Ectodermal cell (in vitro differentiated cells): ENCODE measurements around the gene KMT2E.
A peak's percentile ranks its signal among the peaks of the same experiment; 100 is the strongest.
"Not testable (repeated sequence)": the region's sequence is repeated elsewhere in the genome, so short reads cannot be mapped to it uniquely, and the experiment has no call there.

ENCODE experiments used
- H3K27ac ChIP-seq: 2 replicates; pipeline ENCODE4 v1.7.0; 2013; ENCODE audit warnings: mild to moderate bottlenecking, low read depth, low read length; ENCODE audit not compliant: insufficient read depth, poor library complexity, severe bottlenecking
- H3K27me3 ChIP-seq: 2 replicates; pipeline ENCODE4 v1.7.0; 2013; ENCODE audit warnings: mild to moderate bottlenecking, low read length; ENCODE audit not compliant: insufficient read depth, control insufficient read depth, poor library complexity, severe bottlenecking
- H3K36me3 ChIP-seq: one replicate; pipeline ENCODE4 v1.7.0; 2013; ENCODE audit warnings: low read length; ENCODE audit not compliant: control insufficient read depth, insufficient read depth
- H3K4me1 ChIP-seq: one replicate; pipeline ENCODE4 v1.7.0; 2013; ENCODE audit warnings: low read length; ENCODE audit not compliant: control insufficient read depth, insufficient read depth
- H3K4me3 ChIP-seq: 2 replicates; pipeline ENCODE4 v1.7.0; 2013; ENCODE audit warnings: low read depth, low read length, control low read depth; ENCODE audit not compliant: insufficient read depth
- H3K9me3 ChIP-seq: 2 replicates; pipeline ENCODE4 v1.7.0; 2013; ENCODE audit warnings: mild to moderate bottlenecking, low read length, moderate library complexity; ENCODE audit not compliant: control insufficient read depth
- WGBS, 2 experiments: methylation state at CpG; one replicate each; pipeline ENCODE4 v1.1.7; 2013; ENCODE audit warnings: missing lambda C conversion rate in 2 of 2; 5-methylcytosine and 5-hydroxymethylcytosine counted together

KMT2E gene

DNA sequence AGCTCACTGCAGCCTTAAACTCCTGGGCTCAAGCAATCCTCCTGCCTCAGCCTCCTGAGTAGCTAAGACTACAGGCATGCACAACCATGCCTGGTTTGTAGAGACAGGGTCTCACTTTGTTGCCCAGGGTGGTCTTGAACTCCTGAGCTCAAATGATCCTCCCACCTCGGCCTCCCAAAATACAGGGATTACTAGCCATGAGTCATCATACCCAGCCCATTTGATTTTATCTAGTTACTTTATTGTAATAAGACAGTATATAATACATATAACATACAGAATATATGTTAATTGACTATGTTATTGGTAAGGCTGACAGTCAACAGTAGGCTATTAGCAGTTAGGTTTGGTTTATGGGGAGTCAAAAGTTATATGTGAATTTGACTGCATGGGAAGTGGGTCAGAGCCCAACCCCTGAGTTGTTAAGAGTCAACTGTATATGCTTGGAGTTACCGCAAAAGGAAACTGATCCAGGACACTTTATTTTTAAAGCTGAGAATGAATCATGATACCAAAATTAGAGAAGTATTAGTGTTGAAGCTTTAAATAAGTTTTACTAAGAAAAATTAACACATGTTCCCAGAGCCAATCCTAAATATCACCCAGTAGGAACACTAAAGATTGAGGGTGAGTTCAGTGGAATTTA, 20.7 kb upstream of the KMT2E start:
- Histone ChIP-seq H3K27me3 (no peaks in the 10 kb centered on the region), H3K36me3 (no peaks in the 10 kb centered on the region), H3K27ac (no peak overlapping the region), H3K4me3 (no peak overlapping the region), H3K9me3 (no peaks in the 10 kb centered on the region), H3K4me1 (no peaks in the 10 kb centered on the region)
- WGBS, 2 experiments: 95 to 100% methylated on average over 2 of the region's 2 CpGs

DNA sequence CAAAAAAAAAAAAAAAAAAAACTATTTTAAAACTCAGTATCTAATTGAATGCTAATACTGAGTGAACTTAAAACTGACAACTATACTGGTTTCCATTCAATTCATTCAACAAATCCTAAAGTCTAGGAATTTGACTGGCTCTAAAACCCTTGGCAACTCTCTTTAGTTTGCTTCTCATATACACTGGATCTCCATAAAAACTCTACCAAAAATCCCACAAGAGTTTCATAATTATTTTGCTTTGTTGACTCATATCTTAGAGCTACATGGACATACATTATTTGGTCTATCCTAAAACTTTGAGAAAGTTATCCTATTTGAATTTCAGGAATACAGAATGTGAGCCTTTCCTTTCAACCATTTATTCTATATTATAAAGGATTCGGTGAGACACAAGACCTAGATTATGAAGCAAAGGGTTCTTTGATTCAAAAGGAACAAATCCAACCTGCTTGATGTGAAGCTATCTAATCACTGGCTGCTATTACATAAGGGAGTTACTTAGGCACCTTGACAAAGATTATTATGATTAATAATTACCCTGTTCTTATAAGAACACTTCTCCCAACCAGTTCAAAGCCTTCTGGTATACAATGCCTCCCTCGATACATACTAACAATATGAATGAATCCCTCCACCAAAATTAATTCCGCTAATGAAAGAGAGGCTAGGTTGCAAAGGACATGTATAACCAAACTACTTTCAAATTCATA, 15.8 kb upstream of the KMT2E start:
- no peaks in the 10 kb centered on the region for H3K27me3 ChIP-seq
- H3K36me3 ChIP-seq: no peaks in the 10 kb centered on the region
- no peak overlapping the region for H3K4me3 ChIP-seq
- H3K4me1 ChIP-seq: no peaks in the 10 kb centered on the region
- H3K9me3 ChIP-seq: no peaks in the 10 kb centered on the region
- H3K27ac ChIP-seq: no peak overlapping the region
- WGBS, 2 experiments: 98% methylated on average over 3 of the region's 3 CpGs

- no peak overlapping the region for H3K4me3 ChIP-seq
- no peak overlapping the region for H3K27ac ChIP-seq
- no peaks in the 10 kb centered on the region for H3K4me1 ChIP-seq
- H3K9me3 ChIP-seq: no peaks in the 10 kb centered on the region
- H3K27me3 ChIP-seq: no peaks in the 10 kb centered on the region
- WGBS, 2 experiments: 77 to 79% methylated on average over 3 to 4 of the region's 4 CpGs
- no peaks in the 10 kb centered on the region for H3K36me3 ChIP-seq
Measured at GRCh38 chr7:105000200-105000599, 13.8 kb upstream of the KMT2E start.

GRCh38 chr7:105000927-105001336, 13.1 kb upstream of the KMT2E start:
- 92 to 93% methylated on average over 18 of the region's 18 CpGs for WGBS, 2 experiments
- no peaks in the 10 kb centered on the region for H3K4me1 ChIP-seq
- no peak overlapping the region for H3K4me3 ChIP-seq
- no peaks in the 10 kb centered on the region for H3K27me3 ChIP-seq
- H3K36me3 ChIP-seq: no peaks in the 10 kb centered on the region
- no peak overlapping the region for H3K27ac ChIP-seq
- H3K9me3 ChIP-seq: no peaks in the 10 kb centered on the region

DNA sequence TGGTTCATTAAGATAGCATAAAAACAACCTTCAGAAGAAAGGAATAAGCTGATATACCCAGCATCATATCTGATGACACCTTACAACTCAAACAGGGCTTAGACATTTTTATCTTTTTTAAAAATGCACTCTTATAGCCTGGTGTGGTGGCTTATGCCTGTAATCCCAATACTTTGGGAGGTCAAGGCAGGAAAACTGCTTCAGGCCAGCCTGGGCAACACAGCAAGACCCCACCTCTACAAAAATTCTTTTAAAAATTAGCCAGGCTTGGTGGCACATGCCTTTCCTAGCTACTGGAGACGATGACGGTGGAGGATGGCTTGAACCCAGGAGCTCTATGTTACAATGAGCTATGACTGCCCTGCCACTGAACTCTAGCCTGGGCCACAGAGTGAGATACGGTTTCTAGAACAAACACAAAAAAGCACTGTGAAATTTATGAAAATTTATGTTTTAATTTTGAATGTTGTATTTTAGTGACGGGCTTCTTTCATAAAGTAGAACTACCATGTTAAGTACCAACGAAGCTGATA, 12.3 kb upstream of the KMT2E start:
- no peaks in the 10 kb centered on the region for H3K36me3 ChIP-seq
- H3K9me3 ChIP-seq: no peaks in the 10 kb centered on the region
- H3K27me3 ChIP-seq: no peaks in the 10 kb centered on the region
- 95 to 97% methylated on average over 4 to 5 of the region's 5 CpGs for WGBS, 2 experiments
- H3K4me3 ChIP-seq: no peak overlapping the region
- no peak overlapping the region for H3K27ac ChIP-seq
- no peaks in the 10 kb centered on the region for H3K4me1 ChIP-seq

DNA sequence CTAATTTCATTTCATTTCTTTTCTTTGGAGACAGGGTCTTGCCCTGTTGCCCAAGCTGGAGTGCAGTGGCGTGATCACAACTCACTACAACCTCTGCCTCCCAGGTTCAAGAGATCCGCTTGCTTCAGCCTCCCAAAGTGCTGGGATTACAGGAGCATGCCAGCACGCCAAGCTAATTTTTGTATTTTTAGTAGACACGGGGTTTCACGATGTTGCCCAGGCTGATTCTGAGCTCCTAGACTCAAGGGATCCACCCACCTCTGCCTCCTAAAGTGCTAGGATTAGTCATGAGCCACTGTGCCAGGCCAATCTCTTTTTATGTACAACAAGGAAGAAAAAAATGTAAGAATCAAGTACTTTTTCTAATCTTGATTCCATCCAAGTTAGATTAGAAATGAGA, 10.7 kb upstream of the KMT2E start:
- Histone ChIP-seq H3K9me3 (no peaks in the 10 kb centered on the region), H3K27me3 (no peaks in the 10 kb centered on the region), H3K36me3 (no peaks in the 10 kb centered on the region), H3K4me3 (no peak overlapping the region), H3K4me1 (no peaks in the 10 kb centered on the region), H3K27ac (no peak overlapping the region)
- 84 to 89% methylated on average over 5 of the region's 5 CpGs for WGBS, 2 experiments

DNA sequence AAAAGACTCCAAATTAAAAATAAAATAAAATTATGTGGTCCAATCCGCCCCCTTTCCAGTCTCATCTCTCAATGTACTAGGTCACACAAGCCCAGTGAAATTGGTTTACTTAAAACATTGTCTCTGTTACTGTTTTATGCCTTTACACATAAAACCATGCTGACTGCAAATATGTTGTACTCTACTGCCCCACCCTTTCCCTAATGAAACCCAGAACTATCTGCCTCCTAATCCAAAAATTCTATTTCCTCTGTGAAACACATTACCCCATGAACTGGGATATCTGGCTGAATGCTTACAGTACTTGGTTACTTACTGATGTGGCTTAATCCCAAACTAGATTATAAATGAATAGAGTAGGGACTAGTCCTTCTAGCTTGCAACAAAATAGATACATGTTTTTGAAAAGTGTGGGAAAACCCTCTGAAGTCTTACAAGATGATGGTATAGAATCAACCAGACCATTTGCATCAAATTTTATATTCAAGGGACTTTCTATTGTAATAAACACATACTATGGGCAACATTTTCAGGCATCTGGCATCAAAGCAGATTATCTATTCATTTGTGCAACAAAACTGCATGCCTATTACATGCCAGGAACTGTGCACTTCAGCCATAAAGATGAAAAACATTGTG, 10.0 kb upstream of the KMT2E start:
- Histone ChIP-seq H3K36me3 (no peaks in the 10 kb centered on the region), H3K27ac (peak overlapping the region; percentile 9)
- 100% methylated on average over 1 of the region's 1 CpG for WGBS, 2 experiments

DNA sequence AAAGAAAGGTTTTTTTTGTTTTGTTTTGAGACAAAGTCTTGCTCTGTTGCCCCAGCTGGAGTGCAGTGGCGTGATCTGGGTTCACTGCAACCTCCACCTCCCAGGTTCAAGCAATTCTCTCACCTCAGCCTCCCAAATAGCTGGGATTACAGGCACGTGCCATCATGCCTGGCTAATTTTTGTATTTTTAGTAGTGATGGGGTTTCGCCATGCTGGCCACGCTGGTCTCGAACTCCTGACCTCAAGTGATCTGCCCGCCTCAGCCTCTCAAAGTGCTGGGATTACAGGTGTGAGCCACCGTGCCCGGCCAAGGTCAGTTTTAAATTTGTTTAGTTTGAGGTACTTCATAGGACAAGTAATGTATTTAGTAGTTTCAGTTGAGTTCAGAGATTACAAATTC, 9.0 kb upstream of the KMT2E start:
- not testable (repeated sequence) for H3K36me3 ChIP-seq, H3K9me3 ChIP-seq, H3K27me3 ChIP-seq, H3K4me3 ChIP-seq, H3K4me1 ChIP-seq, H3K27ac ChIP-seq
- 88 to 89% methylated on average over 8 of the region's 8 CpGs for WGBS, 2 experiments

More for the DNA sequence above, 10.0 kb upstream of the KMT2E start:
- Histone ChIP-seq H3K9me3 (no peaks in the 10 kb centered on the region), H3K4me3 (no peak overlapping the region), H3K27me3 (no peaks in the 10 kb centered on the region), H3K4me1 (no peaks in the 10 kb centered on the region)

DNA sequence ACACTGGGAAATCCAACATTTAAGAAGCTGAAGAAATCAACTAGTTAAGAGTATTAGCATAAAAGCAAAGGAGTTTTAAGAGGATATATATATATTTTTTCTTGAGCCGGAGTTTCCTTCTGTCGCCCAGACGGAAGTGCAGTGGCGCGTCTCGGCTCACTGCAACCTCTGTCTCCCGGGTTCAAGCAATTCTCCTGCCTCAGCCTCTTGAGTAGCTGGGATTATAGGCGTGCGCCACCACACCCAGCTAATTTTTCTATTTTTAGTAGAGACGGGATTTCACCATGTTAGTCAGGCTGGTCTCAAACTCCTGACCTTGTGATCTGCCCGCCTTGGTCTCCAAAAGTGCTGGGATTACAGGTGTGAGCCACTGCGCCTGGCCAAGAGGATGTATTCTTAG, 8.5 kb upstream of the KMT2E start:
- not testable (repeated sequence) for H3K27ac ChIP-seq, H3K9me3 ChIP-seq, H3K4me1 ChIP-seq, H3K36me3 ChIP-seq, H3K4me3 ChIP-seq, H3K27me3 ChIP-seq
- WGBS, 2 experiments: 94 to 95% methylated on average over 12 of the region's 12 CpGs

- H3K9me3 ChIP-seq: no peaks in the 10 kb centered on the region
- peaks cover 12% of the 10 kb centered on the region for H3K4me1 ChIP-seq
- no peaks in the 10 kb centered on the region for H3K36me3 ChIP-seq
- H3K27ac ChIP-seq: no peak overlapping the region
- no peaks in the 10 kb centered on the region for H3K27me3 ChIP-seq
- 65% methylated on average over 4 to 5 of the region's 5 CpGs for WGBS, 2 experiments
- H3K4me3 ChIP-seq: no peak overlapping the region
Measured at GRCh38 chr7:105006367-105007136, 7.5 kb upstream of the KMT2E start.
